SK-N-DZ (cell line): ENCODE data around the gene DPCD.

Experiments
- DNase-seq: peaks from one replicate; pipeline ENCODE4 v3.0.0-alpha.2; 2015; ENCODE audit warnings: low spot score

DPCD gene

DNA sequence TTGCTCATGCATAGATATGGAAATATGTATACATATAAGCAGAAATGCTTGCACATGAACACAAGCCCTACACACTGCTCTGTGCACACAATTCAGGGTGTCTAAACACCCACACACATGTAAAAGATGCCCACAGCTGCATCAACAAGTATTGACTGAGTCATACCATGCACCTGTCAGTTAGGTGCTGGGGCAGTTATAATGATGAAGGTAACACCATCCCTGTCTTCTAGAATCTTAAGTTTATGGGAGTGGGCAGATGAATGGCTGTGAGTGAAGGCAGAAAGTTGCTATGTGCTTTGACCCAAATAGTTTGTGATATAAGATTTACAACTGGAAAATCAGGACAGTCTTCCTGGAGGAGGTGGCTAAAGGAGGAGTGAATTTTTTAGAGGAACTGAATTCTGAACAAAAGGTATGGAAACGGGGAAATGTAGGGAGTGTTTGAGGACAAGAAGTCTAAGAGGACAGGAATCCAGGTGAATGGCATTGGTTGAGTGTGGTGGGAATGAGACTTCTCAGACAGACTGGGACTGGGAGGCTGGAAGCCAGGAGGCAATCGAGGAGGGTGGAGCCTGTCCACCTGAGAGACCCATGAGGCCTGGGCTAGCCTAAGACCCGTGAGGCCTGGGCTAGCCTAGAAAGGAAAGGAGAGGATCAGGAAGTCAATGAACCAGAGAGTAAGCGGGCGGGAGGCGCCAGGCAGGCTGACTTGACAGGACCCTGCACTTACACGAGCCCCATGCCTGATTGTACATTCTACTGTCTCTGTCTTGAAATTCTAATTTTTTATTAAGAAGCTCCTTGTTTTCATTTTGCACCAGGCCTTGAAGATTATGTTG lies 20.7 kb upstream of the DPCD start:
- no peak for DNase-seq

DNA sequence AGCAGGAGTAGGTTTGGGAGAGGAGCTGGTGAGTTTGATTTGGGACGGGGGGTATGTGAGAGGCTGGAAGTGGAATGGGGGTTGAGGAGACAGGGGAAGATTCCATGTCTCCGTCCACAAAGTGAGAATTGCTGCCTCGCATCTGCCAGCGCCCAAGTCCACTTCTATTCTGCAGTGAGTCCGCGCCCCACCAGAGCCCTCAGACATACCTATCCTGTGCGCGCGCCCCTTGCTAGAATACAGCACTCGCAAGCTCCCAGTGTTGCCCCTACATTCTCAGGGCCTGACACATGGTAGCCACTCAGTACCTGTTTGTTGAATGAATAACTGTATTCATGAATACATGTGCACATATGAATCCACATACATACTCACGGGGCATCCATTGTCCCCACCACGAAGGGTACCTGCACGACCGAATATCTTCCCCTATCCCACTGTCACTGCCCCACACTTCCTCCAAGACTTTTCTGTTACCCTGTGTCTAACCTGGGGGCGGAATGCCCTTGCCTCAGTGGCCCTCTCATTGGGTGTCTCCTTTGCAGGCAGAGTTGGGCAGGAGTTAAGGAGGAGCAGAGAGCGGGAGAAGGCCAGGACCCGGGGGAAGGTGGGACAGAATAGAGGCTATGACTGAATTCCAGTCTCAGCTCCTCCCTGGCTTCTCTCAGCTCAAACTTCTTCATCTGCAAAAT lies 19.9 kb upstream of the DPCD start:
- no peak for DNase-seq

DNA sequence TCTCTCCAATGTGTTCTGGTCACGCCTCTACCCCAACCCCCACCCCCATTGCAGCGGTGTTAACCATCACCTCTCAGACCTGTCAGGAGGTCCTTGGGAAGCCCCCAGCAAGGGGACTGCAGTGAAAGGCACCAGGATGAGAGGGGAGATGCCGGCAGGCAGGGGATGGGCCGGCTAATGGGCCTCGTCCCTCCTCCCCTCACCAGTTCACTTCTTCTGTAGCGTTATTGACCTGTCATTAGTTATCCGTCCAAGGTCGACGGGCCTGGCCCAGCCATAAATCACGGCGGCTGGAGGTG lies 18.8 kb upstream of the DPCD start:
- no peak for DNase-seq

DNA sequence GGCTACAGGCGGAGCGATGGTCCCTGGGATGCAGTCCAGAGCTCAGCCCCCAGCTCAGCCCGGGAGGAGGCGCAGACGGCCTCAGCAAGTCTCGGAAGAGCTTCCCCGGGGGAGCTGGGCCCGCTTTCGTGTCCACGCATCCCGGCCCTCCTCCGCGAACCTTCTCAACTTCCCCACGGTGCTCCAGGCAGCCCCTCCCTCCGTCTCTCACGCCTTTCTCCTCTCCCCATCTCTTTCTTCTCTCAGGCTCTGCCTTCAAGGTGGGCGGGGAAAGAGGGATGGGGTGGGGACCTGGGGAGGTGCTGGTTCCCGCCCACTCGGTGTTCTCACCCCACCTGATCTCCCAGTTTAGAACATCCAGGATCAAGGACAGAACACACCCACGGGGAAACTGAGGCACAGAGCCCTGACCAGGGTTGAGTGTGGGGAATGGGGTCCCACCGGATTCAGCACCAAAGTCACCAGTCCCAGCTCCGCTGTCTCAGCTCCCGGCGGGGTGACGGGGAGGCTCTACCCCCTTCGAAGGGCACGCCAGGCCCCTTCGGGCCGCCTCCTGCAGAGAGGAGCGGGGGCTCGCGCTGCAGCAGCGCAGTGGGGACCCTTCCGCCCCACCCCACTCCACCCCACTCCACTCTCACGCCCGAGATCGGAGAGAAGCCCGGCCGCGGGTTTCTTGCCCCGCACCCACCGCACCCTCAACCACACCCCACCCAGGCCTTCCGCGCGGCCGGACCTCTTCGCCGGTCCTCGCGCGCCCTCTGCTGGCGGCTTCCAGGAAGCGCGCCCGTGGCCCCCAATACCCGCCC lies 18.3 kb upstream of the DPCD start:
- DNase-seq: peak; percentile 73

DNA sequence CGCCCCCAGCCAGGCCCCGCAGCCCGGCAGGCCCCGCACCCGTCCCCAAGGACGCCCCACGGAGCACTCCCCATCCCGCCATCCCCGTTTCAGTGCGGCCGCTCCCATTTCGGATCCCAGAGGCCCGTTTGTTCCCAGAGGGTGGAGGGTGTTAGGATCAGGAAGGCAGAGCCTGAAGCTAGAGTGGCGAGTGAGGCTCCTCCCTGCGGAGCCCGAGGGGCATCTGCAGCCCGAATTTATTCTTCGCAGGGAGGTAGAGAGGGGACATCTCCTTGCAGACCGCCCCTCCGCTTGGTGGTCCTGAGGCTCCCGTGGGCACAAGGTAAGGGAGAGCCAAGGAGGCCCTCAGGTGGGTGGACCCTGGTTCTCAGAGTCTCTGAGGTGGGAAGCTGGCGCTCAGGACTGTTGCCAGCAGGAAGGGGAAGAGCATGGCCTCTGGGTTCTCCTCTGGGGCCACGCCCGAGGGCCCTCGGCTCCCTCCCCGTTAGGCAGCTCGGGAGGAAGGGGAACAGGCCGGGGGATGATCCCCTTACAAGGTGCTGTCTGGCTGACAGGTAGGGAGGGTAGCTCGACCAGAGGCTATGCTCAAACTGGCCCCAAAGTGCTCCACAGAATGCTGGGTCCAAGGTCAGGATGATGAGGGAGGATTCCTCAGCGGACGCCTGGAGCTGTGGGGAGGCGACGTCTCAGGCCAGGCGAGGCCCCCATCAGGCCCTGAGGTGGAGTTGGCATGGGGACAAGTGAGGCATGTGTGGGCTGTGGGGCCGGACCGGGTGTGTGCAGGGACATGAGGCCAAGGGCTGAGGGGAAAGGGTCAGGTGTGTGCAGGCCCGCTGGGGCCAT lies 17.5 kb upstream of the DPCD start:
- DNase-seq: peak; percentile 52

DNA sequence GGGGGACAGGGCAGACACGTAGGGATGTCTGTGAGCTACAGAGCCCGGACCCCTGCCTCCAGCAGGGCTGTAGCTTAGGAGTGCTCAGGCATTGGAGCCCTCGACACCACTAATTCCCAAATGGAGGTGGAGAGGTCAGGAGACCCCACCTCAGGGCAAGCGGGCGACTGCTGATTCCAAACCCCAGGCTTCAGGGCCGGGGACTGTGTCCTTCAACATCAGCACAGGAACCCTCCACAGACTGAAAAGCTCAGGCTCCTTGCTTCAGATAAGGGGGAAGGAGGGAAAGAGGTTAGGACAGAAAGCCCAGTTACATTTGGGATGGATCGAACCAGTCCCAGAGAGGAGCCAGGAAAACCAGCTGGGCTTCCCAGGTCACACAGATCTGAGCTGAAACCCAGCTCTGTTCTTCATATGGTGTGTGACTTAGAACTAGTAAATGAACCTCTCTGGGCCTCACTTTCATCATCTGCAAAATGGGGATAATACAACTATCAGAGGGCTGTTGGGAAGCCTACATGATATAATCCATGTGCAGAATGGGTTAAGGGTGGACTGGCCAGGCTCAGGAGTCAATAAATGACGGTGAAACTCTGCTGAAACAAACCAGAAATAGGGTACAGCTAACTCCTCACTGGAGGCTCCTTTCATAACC lies 16.7 kb upstream of the DPCD start:
- no peak for DNase-seq

DNA sequence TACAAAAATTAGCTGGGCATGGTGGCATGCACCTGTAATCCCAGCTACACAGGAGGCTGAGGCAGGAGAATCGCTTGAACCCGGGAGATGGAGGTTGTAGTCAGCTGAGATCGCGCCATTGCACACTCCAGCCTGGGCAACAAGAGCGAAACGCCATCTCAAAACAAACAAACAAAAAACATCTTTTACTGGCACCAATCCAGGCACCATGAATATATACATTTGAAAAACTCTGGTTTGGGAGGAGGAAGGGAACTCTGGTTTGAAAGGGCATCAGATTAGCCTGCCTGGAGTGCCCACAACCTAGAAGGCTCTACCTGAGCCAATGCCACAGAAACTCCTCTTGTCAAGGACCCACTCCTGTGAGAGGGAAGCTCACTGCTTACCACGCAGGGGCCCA lies 16.0 kb upstream of the DPCD start:
- DNase-seq: no peak

DNA sequence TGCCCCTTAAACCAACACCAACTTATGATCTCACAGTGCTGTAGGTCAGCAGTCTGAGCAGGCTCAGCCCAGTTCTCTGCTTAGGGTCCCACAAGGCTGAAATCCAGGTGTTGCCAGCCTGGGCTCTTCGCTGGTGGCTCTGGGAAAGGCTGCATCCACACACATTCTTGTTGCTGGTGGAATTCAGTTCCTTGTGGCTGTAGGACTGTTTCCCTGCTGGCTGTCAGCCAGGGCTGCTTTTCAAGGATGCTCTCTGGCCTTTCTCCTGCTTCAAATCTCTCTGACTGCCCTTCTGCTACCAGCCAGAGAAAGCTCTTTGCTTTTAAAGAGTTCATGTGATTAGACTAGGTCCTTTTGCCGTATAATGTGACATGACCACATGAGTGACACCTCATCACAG lies 15.3 kb upstream of the DPCD start:
- DNase-seq: no peak

DNA sequence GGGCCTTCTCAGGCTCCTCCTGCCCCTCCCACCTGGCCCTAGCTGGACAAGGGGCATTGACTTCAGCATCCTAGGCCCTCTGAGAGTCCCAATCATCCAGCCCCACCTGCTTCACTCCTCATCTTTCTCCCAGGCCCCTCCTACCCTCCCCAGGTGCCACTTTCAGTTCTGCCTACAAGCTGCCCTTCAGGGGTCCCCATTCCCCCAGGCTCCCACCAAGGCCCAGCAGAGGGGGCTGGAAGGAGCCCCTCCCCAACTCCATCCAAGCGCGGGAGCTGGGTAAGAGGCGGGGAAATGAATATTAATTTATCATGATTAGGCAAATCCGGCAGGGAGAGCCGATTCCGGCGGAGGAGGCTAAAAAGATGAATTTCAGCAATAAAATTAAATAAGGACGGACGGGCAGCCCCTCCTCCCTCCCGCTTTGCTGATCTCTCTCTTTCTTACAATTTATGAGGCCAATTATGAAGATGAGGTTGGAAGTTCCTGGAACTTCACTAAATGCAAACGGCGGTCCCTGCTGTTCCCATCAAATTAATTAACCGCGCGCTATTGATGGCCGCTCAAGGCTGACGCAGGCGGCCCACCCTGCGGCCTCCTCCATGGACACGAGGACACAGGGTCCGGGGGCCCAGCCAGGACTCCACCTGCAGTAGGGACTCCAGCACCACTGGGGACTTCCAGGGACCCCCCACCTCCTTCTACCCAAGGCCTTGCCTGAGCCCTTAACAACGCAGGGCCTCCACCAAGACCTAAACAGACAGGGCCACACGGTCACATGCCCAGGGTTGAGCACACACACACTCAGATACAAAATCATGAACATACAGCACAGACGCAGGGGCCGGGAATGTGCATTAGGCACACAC lies 14.0 kb upstream of the DPCD start:
- peak; percentile 46 for DNase-seq

DNA sequence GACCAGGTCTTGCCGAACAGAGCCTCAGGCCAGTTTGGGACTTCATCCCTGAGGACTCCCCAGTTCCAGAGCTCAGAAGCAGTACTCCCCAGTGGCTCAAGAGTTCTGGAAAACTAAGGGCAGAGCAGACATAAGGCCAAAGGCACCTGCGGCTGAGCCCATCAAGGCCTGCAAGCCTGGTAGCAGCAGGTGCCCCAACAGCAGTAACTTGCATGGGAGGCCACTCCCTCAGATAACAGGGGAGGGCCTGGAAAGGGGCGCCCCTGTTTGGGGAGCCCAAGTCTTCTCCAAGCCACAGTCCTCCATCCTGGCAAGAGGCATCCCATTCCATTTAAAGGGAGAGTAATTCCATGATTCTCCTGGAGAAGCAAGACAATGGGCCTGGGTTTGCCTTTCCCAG lies 13.0 kb upstream of the DPCD start:
- no peak for DNase-seq

DNA sequence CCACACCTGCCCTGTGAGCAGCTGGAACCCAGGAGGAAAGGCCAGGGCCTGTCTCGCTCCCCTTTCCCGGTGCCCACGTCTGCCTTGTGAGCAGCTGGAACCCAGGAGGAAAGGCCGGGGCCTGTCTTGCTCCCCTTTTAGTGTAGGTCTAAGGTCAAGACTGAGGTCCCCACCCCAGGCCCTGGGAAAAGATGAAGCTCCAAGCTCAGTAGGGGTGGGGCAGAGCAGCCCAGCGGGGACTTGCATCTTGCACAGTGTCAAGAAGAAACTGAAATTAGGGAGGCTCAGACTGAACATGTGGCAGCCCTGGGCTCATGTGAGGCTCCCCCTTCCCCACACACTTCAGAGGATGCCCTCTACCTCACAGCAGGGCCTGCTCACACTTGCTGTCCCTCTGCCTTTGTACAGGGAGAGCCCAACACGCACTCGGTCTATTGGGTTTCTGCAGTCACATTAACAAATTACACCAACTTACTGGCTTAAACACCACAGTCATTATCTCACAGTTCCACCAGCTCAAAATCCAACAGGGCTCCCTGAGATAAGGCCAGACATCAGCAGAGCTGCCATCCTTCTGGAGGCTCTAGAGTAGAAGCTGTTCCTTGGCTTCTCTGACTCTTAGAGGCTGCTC lies 12.4 kb upstream of the DPCD start:
- DNase-seq: no peak

DNA sequence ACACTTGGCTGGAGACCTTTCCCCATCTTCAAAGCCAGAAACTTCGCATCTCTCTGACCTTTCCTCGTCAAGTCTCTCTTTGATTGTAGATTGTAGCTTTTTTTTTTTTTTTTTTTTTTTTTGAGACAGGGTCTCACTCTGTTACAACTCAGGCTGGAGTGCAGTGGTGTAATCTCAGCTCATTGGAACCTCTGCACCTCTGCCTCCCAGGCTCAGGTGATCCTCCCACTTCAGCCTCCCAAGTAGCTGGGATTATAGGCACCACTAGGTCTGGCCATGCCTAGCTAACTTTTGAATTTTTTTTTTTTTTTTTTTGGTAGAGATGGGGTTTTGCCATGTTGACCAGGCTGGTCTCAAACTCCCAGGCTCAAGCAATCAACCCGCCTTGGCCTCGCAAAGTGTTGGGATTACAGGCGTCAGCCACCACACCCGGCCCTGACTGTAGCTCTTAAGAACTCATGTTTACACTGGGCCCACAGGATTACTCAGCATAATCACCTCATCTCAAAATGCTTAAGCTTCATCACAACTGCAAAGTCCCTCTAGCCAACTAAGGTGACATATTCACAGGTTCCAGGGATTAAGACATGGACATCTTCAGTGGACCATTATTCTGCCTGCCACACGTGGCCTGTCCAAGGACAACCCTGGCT lies 11.8 kb upstream of the DPCD start:
- no peak for DNase-seq

DNA sequence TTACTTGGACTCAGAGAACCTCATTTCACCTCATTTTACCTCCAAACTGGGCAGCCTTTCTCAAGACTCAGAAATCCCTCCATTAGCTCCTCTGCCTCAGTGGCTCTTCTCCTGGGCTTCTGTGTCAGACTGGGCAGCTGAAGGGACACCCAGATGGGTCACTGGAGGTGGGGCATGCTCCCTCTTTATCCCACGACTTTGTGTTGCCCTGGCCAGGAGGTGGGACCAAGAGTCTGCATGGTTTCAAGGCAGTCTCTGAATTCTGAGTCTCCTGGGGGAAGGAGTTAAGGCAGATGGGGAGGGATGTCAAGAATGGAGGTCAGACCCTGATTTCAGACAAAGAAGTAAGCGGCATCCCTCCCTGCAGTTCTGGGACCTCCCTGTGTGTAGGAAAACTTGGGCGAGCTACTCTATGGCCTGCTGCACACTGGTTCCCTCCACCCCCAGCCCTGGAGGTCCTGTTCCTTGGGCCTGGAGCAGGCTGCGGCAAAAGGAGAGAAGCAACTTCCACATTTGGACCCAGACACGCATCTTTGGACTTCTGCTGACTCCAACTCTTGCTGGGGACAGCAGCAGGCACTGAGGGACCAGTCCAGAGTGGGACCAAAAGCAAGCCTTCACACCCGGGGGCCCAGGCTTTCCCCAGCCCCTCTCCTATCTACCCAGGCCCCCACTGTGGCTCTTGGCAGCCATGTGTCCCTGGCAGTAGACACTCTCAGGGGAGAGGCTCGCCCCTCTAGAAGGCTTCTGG lies 10.8 kb upstream of the DPCD start:
- no peak for DNase-seq

DNA sequence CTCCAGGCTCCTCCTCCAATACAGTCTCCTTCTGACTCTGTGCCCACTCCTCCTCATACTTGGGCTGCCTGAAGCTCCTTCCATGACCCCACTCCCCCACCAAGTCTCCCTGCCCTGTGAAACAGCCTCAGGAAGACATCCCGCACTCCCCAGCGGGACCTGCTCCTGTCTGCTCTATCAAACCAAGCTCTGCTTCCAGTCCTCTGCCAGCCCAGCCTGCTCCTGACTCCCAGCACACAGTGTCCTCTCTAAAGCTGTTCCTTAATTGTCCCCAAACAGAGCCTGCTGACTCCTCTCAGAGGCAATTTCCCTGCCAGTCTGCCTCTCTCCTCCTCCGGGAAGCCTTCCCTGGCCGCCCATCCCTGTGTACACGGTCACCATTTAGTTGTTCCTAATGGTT lies 9.9 kb upstream of the DPCD start:
- DNase-seq: no peak

DNA sequence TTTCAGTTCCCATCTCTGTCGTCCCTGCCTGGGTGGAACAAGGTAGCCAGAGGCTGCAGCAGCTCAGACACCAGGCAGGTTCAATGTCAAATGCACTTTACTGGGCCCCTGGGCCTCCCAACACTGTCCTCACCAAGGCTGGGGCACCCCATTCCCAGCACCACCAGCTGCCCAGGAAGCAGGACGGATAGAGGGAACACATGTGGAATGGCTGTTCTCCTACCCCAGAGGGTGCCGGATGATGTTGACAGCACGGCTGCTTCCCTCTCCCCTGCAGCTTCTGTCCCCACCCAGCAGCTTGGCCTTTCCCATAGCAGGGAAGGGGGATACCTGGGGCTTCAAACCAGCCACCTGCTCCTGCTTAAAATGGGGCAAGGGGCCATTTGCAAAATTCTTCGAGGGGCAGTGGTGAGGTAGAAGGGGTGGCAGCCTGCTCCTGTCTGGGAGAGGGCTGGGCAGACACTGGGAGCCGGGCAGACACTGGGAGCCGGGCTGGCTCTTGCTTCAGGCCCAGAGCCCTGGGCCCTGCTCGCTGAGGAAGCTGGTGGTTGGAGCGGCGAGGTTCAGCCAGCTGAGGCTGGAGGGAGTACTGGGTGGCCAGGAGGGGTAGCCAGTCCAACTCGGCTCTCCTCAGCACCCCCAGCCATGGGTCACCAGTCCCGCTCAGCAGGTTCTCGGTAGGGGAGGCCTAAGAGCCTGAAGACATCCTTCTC lies 9.2 kb upstream of the DPCD start:
- no peak for DNase-seq

DNA sequence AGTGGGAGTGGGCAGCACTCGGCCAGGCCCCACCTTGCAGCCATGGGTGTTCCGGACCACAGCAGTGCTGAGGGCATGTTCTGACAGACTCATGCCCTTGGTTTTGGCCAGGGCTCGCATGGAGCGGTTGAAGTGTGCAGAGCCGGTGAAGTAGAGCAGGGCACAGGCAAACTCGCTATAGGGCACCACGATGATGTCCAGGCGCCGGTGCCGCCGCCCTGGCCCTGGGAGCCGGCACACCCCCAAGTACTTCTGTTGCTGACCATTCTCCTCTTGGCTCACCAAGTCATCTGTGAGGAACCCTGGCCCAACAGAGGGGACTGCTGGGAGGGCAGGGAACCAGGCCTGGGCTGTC lies 8.6 kb upstream of the DPCD start:
- no peak for DNase-seq

DNA sequence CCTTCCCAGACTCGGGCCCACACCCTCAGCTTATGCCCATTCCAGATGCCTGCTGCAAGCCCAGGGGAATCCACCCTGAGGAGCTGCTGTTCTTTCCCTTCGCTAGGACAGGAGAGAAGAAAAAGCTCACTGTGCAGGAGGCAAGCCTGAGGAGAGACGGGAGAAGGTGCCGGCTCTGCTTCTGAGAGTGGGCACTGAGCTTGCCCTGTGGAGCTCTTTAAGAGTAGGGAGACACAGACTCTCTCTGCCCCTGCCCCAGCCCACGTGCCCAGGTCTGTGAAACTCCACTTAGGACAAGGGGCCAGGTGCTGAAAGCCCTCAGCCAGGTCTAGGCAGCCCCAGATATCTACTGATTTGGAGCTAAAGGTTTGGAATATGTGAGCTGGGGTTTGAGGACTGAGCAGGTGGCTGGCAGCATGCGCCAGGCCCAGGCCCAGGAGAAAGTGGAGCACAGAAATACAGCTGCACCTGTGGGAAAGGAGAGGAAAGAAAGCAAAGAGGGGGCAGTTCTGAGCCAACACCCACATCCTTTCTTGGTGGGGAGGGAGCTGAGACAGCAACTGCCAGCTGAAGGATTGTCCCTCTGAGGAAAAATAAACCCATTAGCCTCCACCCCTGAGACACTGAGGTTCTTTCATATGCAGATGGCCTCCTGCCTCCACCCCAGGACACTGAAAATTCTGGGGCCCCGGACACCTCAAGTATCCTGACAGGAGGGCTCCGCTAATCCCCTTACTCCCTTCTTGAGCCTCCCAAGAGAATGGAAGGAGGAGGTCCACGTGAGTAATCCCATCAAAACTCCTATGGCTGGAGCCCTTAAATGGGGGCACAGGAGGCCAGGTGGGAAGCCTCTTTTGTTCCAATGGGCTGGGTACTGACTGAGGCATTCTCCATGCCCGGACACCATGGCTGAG lies 7.4 kb upstream of the DPCD start:
- DNase-seq: no peak
